ES-I3 (cell line): ENCODE measurements around the gene PRR29.
"Not testable (repeated sequence)": the region's sequence is repeated elsewhere in the genome, so short reads cannot be mapped to it uniquely, and the experiment has no call there.

Experiments used
- H3K36me3 ChIP-seq: 2 replicates; pipeline ENCODE4 v1.6.1; 2013; ENCODE audit warnings: mild to moderate bottlenecking, low read length, control low read depth, moderate library complexity; ENCODE audit not compliant: insufficient read depth
- H3K4me1 ChIP-seq: 2 replicates; pipeline ENCODE4 v1.6.1; 2013; ENCODE audit warnings: mild to moderate bottlenecking, control low read depth, low read length; ENCODE audit not compliant: insufficient read depth
- H3K9ac ChIP-seq: 2 replicates; pipeline ENCODE4 v1.6.1; 2013; ENCODE audit warnings: low read depth, mild to moderate bottlenecking, low read length, moderate library complexity
- H3K9me3 ChIP-seq: 2 replicates; pipeline ENCODE4 v1.6.1; 2013; ENCODE audit warnings: mild to moderate bottlenecking, low read length, moderate library complexity; ENCODE audit not compliant: control insufficient read depth, insufficient read depth

Gene PRR29

DNA sequence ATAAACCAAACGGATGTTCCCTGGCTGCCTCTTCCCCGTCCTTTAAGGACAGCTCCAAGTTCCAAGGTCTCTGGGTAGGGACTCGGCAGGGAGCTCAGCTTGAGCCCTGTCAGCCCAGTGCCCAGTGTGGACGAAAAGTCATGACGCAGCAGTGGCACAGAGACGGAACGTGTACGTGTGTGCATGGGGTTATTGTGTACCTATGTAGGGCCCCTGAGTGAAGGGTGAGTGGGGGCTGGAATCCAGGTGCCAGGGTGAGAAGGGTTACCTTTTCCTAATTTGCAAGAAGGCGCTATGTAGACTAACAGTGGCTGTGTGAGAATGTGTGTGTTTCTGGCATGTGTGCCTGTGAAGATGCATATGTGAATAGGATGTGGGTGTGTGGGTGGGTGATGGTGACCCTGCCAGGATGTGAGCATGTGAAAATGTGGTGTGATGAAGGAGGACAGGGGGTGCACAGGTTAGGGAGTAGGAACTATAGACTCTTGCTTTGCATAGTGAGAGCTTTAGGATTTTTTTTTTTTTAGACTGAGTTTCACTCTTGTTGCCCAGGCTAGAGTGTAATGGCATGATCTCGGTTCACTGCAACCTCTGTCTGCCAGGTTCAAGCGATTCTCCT lies 31.4 kb upstream of the PRR29 start:
- H3K36me3 ChIP-seq, result no peaks in the 10 kb centered on the region
- no peaks in the 10 kb centered on the region for H3K9me3 ChIP-seq
- H3K4me1 ChIP-seq, result peaks cover 8% of the 10 kb centered on the region
- no peak overlapping the region for H3K9ac ChIP-seq

DNA sequence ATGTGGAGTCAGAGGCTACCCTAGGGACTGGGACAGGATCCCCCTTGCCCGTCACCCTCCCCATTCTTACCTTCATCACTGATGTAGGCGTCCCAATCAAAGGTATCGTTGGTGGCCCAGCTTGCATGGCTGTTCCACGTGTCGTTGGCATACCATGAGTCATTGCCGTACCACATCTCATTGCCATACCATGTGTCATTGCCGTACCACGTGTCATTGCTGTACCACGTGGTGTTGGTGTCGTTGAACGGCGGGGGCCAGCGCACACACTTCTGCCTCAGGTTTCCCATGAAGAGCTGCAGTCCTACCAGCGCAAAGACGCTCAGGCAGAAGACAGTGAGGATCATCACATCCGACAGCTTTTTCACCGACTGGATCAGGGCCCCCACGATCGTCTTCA lies 30.2 kb upstream of the PRR29 start:
- Histone ChIP-seq H3K36me3 (no peaks in the 10 kb centered on the region), H3K9me3 (no peaks in the 10 kb centered on the region), H3K4me1 (no peaks in the 10 kb centered on the region), H3K9ac (no peak overlapping the region)

DNA sequence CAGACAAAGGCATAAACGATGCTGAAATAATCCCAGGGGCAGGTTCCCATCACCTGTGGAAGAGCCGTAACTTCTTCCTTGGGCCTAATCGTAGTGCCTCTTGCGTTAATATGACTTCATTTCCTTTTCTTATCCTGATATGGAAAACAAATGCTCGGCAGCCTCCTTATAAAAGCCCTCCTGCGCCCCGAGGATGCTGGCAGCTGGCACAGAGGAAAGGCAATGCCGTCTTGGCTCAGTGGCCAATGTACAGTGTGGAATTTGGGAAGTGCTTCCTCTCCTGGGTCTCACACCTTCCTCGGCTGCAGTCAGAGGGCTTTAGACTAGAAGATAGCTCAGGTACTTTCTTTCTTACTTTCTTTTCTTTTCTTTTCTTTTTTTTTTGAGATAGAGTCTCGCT lies 28.9 kb upstream of the PRR29 start:
- H3K9ac ChIP-seq, result no peak overlapping the region
- H3K36me3 ChIP-seq, result no peaks in the 10 kb centered on the region
- H3K4me1 ChIP-seq, result peaks cover 6% of the 10 kb centered on the region; the same call in 1 of the 2 replicates
- H3K9me3 ChIP-seq, result no peaks in the 10 kb centered on the region

DNA sequence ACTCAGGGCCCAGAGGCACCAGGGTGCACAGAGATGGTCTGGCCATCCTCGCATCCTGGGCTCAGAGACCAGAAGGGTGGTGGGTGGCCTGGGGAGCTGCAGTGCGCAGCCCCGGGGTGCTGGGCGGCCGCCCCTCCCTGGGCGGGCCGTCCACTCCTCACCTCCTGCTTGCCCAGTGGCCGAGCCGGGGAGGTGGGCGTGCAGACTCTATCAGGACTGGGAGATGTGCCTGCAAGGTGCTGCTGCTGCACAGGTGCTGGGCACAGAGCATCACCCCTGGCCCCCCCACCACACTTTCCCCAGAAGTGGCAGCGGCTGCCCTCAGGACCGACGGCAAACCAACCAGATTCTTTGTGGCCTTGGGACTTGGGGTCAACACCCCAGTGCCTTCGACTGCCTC lies 25.4 kb upstream of the PRR29 start, which contains the start of gene SCN4A:
Gene SCN4A, minus strand, starts transcription at position 123 of the 400 bp plus-strand sequence. Its CDS starts 77 bp downstream, at position 46.
- Histone ChIP-seq H3K36me3 (no peaks in the 10 kb centered on the region), H3K4me1 (peaks cover 13% of the 10 kb centered on the region; the same call in 1 of the 2 replicates), H3K9ac (no peak within 1 kb of the TSS), H3K9me3 (no peaks in the 10 kb centered on the region; the same call in 1 of the 2 replicates)

DNA sequence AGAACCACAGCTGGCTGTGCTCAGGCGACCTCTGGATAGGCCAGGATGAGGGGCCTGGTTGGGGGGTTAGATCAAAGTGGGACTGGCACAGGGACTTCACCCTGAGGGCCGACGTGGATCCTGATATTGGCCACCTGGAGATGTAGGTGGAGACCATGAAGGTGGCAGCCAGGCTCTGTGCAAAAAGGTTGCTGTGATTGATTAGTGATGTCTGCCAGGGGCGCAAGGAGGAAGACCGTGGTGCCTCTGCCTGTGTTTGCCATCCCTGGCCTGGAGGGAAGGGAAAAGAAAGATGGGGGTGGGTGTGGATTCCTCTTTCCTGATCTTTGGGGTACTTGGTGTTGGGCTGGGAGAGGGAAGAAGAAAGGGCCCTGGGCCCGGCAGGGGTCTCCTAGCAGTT lies 24.9 kb upstream of the PRR29 start:
- H3K36me3 ChIP-seq, result no peaks in the 10 kb centered on the region
- H3K4me1 ChIP-seq, result peaks cover 13% of the 10 kb centered on the region; the same call in 1 of the 2 replicates
- H3K9ac ChIP-seq, result no peak overlapping the region
- H3K9me3 ChIP-seq, result no peaks in the 10 kb centered on the region; the same call in 1 of the 2 replicates

DNA sequence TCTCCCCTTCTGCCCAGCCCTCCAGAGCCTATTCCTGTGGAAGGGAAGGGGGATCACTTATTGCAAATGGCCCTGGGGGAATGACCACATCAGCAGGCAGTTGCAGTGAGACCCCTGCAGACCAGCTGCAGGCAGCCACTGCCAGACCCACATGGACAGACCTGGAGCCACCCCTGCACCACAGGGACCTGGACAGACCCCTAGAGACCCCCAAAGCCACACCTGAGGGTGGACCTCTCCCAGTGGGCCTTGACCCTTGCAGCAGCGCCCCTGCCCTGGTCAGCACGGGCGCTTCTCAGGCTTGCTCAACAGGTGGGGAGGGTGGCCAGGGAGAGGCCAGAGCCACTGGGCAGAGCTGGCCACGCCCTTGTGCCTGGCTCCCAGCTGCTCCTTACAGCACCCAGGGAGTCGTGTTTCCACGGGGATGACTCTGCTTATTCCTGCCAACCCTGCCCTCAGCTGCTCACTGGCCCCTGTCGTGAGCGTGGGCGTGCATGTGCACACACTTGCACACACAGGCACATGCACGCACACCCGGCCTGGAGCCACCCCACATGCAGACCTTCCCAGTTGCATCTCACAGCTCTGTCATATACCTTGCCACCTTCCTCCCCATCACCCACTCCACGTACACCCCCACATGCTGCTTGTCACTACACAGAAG lies 24.1 kb upstream of the PRR29 start:
- H3K9ac ChIP-seq, result no peak overlapping the region
- H3K36me3 ChIP-seq, result no peaks in the 10 kb centered on the region
- H3K9me3 ChIP-seq, result no peaks in the 10 kb centered on the region; the same call in 1 of the 2 replicates
- H3K4me1 ChIP-seq, result peaks cover 13% of the 10 kb centered on the region; the same call in 1 of the 2 replicates

DNA sequence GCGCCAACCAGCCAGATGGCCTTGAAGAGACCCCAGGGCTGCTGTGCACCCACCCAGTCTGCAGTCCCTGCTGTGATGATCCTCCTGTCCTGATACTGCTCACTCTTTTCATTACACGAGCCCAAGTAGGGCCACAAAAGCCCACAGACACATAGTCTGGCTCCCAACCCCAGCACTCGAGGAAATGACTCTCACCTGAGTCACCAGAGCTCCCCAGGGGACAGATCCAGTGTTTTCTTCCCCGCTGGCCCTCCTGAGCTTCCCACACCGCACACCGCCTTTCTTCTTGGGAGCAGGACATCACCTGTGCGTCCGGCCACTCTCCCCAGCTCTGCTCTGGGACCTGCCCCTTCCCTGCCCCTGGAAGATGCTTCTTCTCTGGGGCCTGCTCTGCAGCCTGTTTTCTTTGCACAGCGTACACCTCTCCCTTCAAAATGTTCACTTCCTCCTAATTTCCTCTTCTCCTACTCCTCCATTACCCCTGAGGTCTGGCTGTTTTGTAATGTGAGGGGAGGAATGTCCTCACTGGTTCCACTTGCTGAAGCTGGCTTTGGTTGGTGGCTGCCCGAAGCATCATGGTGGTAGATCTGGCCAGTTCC lies 23.5 kb upstream of the PRR29 start:
- peaks cover 13% of the 10 kb centered on the region; the same call in 1 of the 2 replicates for H3K4me1 ChIP-seq

DNA sequence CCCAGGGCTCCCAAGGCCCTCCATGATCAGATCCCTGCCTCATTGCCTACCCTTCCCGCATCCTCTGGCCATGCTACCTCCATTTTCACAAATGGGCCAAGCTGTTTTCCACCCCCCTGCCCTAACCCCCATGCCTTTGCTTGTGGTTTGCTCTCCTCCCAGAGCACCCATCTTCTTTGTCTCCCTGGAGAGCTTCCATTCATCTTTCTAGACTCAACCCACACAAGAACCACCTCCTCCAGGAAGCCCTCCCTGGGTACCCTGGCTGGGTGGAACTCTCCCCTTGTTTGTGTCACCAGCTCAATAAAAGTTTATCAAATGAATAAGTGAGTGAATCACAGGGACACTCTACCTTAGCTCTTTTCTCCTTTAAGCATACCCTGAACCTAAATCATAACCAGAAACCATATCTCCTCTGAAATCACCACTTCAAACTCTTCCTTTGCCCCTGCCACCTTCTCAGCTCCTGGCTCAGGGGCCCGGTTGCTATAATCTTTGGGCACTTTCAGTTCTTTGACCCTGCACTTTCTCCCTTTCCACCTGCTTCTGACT lies 22.5 kb upstream of the PRR29 start:
- Histone ChIP-seq H3K36me3 (no peaks in the 10 kb centered on the region), H3K9me3 (no peaks in the 10 kb centered on the region; the same call in 1 of the 2 replicates), H3K9ac (no peak overlapping the region), H3K4me1 (peaks cover 13% of the 10 kb centered on the region; the same call in 1 of the 2 replicates)

More for the DNA sequence above, 23.5 kb upstream of the PRR29 start:
- no peak overlapping the region for H3K9ac ChIP-seq
- no peaks in the 10 kb centered on the region for H3K36me3 ChIP-seq
- H3K9me3 ChIP-seq, result no peaks in the 10 kb centered on the region; the same call in 1 of the 2 replicates

DNA sequence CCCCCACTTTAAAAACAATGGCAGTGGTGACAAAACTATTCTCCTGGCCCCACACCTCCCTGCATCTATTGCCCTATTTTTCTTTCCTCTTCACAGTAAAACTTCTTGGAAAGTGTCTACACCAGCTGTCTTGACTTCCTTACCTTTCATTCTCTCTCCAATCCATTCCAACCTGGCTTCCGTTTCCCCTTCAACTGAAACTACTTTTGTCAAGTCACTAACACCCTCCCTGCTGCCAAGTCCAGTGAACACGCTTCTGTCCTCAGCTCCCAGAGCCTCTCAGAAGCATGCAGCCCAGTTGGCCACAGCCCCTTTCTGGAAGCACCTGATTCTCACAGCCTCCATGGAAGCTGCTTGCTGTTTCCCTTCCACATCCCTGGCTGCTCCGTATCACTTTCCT lies 21.4 kb upstream of the PRR29 start:
- Histone ChIP-seq H3K9me3 (no peaks in the 10 kb centered on the region; the same call in 1 of the 2 replicates), H3K4me1 (peaks cover 13% of the 10 kb centered on the region; the same call in 1 of the 2 replicates), H3K36me3 (no peaks in the 10 kb centered on the region), H3K9ac (no peak overlapping the region)

DNA sequence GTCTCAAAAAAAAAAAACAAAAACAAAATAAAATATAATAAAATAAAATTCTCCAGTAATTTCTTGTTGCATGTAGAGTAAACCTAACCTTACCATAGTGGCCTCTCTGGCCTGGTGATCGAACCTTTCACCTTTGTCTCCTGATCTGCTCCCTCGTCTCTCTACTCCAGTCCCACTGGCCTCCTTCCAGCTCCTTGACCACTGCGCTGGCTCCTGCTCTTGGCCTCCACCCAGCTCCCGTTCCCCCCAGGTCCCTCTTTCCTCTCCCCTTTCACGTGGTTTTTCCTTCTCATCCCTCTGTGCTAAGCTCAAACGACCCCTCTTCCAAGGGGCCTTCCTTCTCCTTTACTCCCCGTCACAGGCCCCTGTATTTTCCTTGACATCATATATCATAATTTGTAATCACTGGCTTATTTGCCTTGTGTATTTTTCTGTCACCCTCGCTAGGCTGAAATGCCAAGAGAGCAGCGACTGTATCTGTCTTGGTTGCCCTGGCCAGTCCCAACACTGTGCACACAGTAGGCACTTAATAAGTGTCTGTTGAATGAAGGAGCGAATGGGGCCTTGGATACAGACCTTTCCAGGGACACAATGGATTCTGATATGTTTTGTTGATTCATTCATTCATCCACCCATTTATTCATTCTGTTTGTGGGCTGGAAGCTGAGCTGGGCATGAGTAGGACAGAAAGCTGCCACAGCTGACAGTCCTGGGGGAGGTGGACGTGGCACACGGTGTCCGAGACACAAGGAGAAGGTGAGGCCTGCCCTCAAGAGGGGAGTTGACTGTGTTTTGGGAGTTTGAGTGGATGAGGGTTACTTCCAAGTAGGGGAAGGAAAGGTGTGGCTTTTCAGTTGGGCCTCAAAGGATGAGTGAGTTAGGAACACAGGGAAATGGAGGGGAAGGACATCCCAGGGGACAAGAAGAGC lies 19.6 kb upstream of the PRR29 start:
- no peaks in the 10 kb centered on the region; the same call in 1 of the 2 replicates for H3K9me3 ChIP-seq
- peaks cover 13% of the 10 kb centered on the region; the same call in 1 of the 2 replicates for H3K4me1 ChIP-seq
- no peaks in the 10 kb centered on the region for H3K36me3 ChIP-seq
- no peak overlapping the region for H3K9ac ChIP-seq

DNA sequence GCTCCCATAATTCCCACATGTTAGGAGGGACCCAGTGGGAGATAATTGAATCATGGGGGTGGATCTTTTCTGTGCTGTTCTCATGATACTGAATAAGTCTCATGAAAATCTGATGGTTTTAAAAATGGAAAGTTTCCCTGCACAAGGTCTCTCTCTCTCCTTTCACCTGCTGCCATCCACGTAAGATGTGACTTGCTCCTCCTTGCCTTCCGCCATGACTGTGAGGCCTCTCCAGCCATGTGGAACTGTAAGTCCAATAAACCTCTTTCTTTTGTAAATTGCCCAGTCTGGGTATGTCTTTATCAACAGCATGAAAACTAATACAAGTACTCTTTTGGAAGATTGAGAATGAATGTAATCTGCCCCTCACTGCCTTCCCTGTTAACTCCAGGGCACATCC lies 15.5 kb upstream of the PRR29 start:
- not testable (repeated sequence) for H3K4me1 ChIP-seq, H3K36me3 ChIP-seq, H3K9me3 ChIP-seq, H3K9ac ChIP-seq

DNA sequence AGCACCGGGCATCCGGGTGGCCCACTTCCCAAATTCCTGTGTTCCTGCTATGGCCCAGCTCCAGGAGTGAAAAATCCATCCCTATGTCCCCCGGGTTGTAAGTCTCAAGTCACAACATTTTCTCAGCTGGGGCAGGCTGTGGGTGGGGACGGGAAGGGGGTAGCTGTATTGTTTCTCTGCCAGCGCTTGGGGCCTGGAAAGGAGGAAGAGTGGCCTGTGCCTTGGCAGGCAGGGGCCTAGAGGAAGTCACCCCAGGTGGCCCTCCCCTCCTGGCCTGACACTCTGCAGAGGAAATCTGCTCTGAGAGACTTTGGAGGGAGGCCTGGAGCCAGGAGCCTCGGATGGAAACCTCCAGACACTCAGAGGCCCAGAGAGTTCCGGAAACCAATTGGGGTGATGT lies 14.8 kb upstream of the PRR29 start:
- Histone ChIP-seq H3K9ac (no peak overlapping the region), H3K9me3 (no peaks in the 10 kb centered on the region), H3K4me1 (peaks cover 5% of the 10 kb centered on the region; the same call in 1 of the 2 replicates), H3K36me3 (no peaks in the 10 kb centered on the region)

DNA sequence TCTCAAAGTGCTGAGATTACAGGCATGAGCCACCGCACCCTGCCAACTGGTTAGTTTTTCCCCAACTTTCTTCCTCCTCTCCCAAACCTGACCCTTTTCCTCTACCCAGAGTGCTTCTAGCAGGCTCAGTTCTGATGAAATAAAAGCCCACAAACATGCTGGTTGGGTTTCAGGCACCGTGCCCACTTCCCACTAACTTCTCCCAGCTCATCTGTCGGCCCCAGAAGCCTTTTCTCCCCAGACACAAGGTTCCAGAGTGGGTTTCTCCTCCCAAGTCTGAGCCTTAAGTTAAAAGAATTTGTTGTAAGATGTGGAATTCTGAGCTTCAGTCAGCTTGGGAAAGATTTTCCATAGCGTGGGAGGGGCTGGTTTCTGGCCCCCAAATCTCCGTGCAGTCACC lies 13.9 kb upstream of the PRR29 start:
- Histone ChIP-seq H3K9ac (no peak overlapping the region), H3K9me3 (no peaks in the 10 kb centered on the region), H3K36me3 (no peaks in the 10 kb centered on the region), H3K4me1 (peaks cover 9% of the 10 kb centered on the region; the same call in 1 of the 2 replicates)
